Mesothelial cell of epicardium (in vitro differentiated cells): Measurements from ENCODE around the gene XRCC3. TPM values are rescaled to one million over a fixed set of nuclear protein-coding genes. Genes with fewer than 3 reads are reported as not detected.

Experiments
- DNase-seq, 2 experiments: peaks; one replicate each; pipeline ENCODE4 v3.0.0; 2021; ENCODE audit warnings: low spot score in 2 of 2; ENCODE audit not compliant: unreplicated experiment in 2 of 2
- H3K27ac Mint-ChIP-seq: 2 replicates; pipeline ENCODE4 v1.8.0; 2021; ENCODE audit warnings: mixed read lengths
- H3K27me3 Mint-ChIP-seq: 2 replicates; pipeline ENCODE4 v1.8.0; 2021; ENCODE audit warnings: low read depth, mixed read lengths
- H3K36me3 Mint-ChIP-seq: 2 replicates; pipeline ENCODE4 v1.8.0; 2021; ENCODE audit warnings: mixed read lengths
- H3K4me1 Mint-ChIP-seq: 2 replicates; pipeline ENCODE4 v1.8.0; 2021; ENCODE audit warnings: mixed read lengths
- H3K4me3 Mint-ChIP-seq: 2 replicates; pipeline ENCODE4 v1.8.0; 2021; ENCODE audit warnings: mild to moderate bottlenecking, moderate library complexity, mixed read lengths
- H3K9me3 Mint-ChIP-seq: 2 replicates; pipeline ENCODE4 v1.8.0; 2021; ENCODE audit warnings: mixed read lengths
- total RNA-seq: library from RNA; stranded (reverse); gene quantifications from 3 replicates; pipeline ENCODE4 v1.2.1, GENCODE V29; 2021
- TF ChIP-seq, protein P1 (sequence below): fragments of 200-600 bp; sonication (generic); IDR thresholded peaks from one replicate; pipeline ENCODE4 v1.5.0; 2021; ENCODE audit warnings: antibody characterized with exemption; ENCODE audit not compliant: unreplicated experiment

XRCC3 gene
- total RNA-seq, 1 donor from 2014 or later = 19.7 TPM

DNA sequence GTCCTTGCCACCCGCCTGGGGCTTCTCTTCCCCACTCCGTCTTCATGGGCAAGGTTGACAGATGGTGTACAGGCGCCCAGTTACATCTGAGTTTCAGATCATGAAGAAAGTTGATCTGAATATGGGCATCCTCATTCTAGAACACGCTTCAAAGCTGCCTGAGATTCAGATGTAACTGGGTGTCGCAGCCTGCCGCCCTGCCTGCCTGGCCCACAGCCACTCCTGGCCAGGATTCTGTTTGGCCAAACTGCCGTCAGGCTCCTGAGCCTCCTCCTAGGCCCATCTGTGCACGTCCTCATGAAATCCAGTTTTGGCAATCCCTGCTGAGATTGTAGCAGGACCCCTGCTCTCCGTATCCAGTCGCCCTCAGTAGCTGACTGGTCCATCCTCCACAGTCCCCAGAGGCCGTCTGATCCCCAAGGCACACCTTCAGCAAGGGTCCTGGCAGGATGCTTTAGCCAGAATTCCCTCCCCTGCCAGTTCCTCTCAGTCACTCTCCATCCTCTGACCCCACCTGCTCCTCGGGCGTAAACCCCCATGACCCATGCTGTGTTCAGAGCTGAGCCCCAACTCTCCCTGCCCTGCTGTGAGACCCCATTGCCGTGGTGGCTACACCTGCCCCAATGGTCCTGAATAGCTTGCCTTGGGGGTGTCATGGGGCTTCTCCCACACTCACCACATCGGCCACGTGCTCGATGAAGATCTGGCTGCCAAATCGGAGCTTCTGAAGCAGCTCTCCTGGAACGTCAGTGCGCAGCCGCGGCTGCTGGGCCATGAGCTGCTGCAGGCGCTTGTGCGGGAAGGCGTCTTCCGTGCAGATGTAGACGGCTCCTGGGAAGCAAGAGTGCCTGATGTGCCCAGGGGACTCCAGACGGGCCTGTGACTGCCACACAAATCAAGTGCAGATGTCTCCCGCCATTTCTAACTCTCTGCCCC, 12.5 kb downstream of the XRCC3 start:
- no peak for DNase-seq
- TF ChIP-seq, protein P1, sequence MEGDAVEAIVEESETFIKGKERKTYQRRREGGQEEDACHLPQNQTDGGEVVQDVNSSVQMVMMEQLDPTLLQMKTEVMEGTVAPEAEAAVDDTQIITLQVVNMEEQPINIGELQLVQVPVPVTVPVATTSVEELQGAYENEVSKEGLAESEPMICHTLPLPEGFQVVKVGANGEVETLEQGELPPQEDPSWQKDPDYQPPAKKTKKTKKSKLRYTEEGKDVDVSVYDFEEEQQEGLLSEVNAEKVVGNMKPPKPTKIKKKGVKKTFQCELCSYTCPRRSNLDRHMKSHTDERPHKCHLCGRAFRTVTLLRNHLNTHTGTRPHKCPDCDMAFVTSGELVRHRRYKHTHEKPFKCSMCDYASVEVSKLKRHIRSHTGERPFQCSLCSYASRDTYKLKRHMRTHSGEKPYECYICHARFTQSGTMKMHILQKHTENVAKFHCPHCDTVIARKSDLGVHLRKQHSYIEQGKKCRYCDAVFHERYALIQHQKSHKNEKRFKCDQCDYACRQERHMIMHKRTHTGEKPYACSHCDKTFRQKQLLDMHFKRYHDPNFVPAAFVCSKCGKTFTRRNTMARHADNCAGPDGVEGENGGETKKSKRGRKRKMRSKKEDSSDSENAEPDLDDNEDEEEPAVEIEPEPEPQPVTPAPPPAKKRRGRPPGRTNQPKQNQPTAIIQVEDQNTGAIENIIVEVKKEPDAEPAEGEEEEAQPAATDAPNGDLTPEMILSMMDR = no peak
- H3K27me3 Mint-ChIP-seq = no peaks in the 10 kb centered on the region
- no peak overlapping the region for H3K4me3 Mint-ChIP-seq
- peaks cover 18% of the 10 kb centered on the region for H3K36me3 Mint-ChIP-seq
- H3K27ac Mint-ChIP-seq = no peak overlapping the region
- no peaks in the 10 kb centered on the region for H3K4me1 Mint-ChIP-seq
- H3K9me3 Mint-ChIP-seq = no peaks in the 10 kb centered on the region

DNA sequence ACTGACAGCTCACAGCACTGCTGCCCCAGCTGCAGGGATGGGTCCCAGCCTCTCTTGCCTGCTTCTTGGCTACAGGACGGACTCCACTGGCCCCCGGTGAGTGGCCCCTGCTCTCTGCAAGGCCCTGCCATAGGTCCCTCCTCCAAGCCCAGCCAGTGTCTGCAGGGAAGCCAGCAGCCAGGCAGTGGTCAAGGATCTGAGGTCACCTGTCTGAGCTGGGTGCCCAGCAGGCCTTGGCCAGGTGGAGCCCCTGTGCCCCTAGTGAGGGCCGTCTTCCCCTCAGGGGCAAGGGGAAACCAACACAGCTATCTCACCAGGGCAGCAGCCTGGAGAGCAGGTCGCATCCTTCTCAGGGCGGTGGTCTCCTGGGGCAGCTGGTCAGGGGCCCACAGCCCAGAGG, 13.2 kb downstream of the XRCC3 start:
- TF ChIP-seq, protein P1 = no peak
- H3K4me1 Mint-ChIP-seq = peaks cover 4% of the 10 kb centered on the region
- H3K27ac Mint-ChIP-seq = no peak overlapping the region
- H3K36me3 Mint-ChIP-seq = peaks cover 18% of the 10 kb centered on the region
- no peak for DNase-seq
- H3K9me3 Mint-ChIP-seq = no peaks in the 10 kb centered on the region
- H3K4me3 Mint-ChIP-seq = no peak overlapping the region
- H3K27me3 Mint-ChIP-seq = no peaks in the 10 kb centered on the region

DNA sequence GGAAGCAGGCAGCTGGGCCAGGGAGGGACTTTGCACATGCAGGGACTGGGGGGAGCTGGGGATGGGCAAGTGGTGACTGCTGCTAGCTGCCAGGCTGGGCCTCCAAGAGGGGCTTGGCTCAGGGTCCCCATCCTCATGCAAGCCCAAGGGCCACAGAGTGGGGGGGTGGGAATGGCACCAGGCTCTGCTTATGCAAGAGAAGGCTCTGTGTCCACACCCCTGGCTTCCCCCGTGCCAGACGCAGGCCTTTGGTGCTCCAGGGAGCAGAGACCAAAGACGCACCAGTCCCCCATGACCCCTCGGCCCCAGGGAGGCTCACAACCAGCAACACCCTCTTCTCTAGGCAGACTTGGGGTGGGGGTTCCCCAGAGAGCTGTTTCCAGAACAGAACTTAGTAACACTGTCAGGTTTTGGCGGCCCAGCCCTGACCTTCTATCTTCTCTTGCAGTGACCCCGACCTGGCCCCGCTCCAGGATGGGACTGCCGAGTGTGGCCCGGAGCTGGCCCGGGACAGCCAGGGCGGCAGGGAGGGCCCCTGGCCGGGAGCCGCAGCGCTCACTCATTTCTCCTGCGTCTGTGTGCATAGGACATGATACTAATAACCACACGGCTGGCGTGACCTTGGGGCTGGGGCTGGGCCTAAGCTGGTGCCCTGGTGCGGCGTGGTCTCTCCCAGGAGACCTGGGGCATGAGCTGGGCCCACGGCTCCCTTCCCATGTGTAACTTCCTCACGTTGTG, 14.3 kb downstream of the XRCC3 start:
- Mint-ChIP-seq H3K4me1 (peaks cover 16% of the 10 kb centered on the region), H3K36me3 (peaks cover 18% of the 10 kb centered on the region), H3K27me3 (no peaks in the 10 kb centered on the region), H3K4me3 (no peak overlapping the region), H3K27ac (no peak overlapping the region), H3K9me3 (no peaks in the 10 kb centered on the region)
- TF ChIP-seq, protein P1 = no peak
- no peak for DNase-seq

DNA sequence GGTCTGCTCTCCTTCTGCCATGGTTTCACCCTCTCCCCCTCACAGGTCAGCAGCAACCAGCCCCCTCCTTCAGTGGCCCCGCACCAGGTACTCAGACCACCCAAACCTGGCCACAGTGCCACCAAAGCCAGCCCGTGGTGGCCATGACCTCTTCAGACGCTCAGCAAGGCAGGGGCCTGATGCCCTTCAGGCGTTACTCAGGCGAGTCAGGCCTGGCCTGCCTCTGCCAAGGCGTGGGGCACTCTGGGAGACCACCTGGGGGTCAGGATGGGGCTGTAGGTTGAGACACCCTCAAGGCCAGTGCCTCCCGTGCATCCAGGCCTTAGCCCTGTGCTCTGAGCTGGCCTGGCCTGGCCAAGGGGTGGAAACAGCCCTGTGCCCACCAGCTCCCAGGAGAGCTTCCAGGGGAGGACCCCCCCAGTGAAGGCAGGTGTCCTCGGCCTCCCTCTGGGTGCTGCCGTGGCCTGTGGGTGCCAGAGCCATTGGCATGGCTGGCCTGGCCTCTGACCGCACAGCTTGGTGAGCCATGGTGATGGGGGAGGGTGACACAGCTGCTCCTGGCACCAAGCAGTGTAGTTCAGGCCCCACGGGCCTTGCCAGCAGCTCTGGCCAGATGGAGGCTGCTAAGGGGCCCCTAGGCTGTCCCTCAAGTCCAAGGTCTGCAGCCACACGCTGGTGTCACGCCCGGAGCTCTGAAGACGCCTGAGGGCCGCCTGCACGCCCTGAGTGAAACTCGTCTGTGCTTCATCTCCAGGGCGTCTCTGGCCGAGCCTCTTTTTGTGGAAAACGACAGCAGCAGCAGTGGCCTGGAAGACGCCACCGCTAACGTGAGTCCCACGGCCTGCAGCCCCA, 15.1 kb downstream of the XRCC3 start:
- Mint-ChIP-seq H3K9me3 (no peaks in the 10 kb centered on the region), H3K27ac (no peak overlapping the region), H3K36me3 (peaks cover 17% of the 10 kb centered on the region), H3K27me3 (no peaks in the 10 kb centered on the region), H3K4me1 (peaks cover 19% of the 10 kb centered on the region), H3K4me3 (no peak overlapping the region)
- TF ChIP-seq, protein P1 = no peak
- no peak for DNase-seq

DNA sequence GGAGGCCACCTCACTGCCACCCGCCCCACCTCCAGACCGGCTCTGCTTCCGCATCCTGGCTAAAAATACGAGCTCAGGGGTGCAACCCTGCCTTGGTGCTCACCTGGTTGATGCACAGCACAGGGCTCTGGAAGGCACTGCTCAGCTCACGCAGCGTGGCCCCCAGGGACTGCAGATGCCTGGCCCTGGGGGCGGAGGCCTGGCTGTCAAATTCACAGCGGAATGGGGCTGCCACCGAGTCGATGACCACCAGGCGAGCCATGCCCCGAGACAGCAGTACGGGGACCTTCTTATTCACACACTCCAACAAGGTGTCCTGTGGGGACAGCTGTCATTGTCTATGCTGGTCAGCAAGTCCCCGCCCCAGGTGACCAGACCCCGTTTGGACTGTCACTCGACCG, 16.0 kb downstream of the XRCC3 start:
- no peak overlapping the region for H3K27ac Mint-ChIP-seq
- H3K27me3 Mint-ChIP-seq = no peaks in the 10 kb centered on the region
- H3K4me3 Mint-ChIP-seq = no peak overlapping the region

More for the DNA sequence above, 16.0 kb downstream of the XRCC3 start:
- Mint-ChIP-seq H3K9me3 (no peaks in the 10 kb centered on the region), H3K4me1 (peaks cover 19% of the 10 kb centered on the region), H3K36me3 (peaks cover 16% of the 10 kb centered on the region)
- TF ChIP-seq, protein P1 = no peak
- DNase-seq = no peak
